Measurements from ENCODE around the gene LRRK1. TPM values are rescaled to one million over a fixed set of nuclear protein-coding genes. Genes with fewer than 3 reads are reported as not detected.

The LRRK1 gene
- total and polyA plus RNA-seq, 2 donors (not counting 1 experiment from before 2014, with no cell fraction given), result 19.8 to 53.0 TPM

GRCh38 chr15:101115786-101116680, 196.9 kb downstream of the LRRK1 start:
- Mint-ChIP-seq H3K27ac (no peak overlapping the region), H3K4me3 (no peak overlapping the region), H3K4me1 (peaks cover 12% of the 10 kb centered on the region), H3K9me3 (ENCODE audit: insufficient read depth) (no peaks in the 10 kb centered on the region), H3K27me3 (no peaks in the 10 kb centered on the region)
- WGBS (ENCODE audit: insufficient coverage), result 30% methylated on average over 14 of the region's 17 CpGs
- no peak overlapping the region for H3K9ac ChIP-seq (ENCODE audit: low read length)
- no peak overlapping the region for H3K27ac ChIP-seq (ENCODE audit: low read length in 2 of 2)
- no peaks in the 10 kb centered on the region for H3K9me3 ChIP-seq (ENCODE audit: control extremely low read depth in 1 of 3, control insufficient read depth in 2 of 3, insufficient read depth in 1 of 3, low read length in 2 of 3)
- peaks cover 0 to 6% (median 2%) of the 10 kb centered on the region in 4 experiments for H3K27me3 ChIP-seq (replicated peaks in 1 of 4; ENCODE audit: control extremely low read depth in 1 of 4, control insufficient read depth in 3 of 4, insufficient read depth in 4 of 4, low read length in 3 of 4)
- TF ChIP-seq CTCF (IDR thresholded peaks at IDR 0.05) (no peak), EZH2 (IDR thresholded peaks at IDR 0.05; ENCODE audit: borderline replicate concordance, insufficient read depth, low read depth, low read length, poor library complexity, severe bottlenecking) (no peak)
- intact Hi-C loops (cut with micrococcal nuclease), result no loop called here
- no peaks in the 10 kb centered on the region for H3K36me3 ChIP-seq (replicated peaks in 1 of 2; ENCODE audit: control extremely low read depth in 1 of 2, control insufficient read depth in 1 of 2, extremely low read depth in 1 of 2, insufficient read depth in 2 of 2, low read length in 1 of 2)
- no peaks in the 10 kb centered on the region for H4K20me1 ChIP-seq (ENCODE audit: control insufficient read depth, insufficient read depth, low read length, poor library complexity, severe bottlenecking)
- H3K4me1 ChIP-seq (ENCODE audit: control insufficient read depth in 2 of 2, insufficient read depth in 2 of 2, low read length in 2 of 2), result peaks cover 7 to 14% of the 10 kb centered on the region in 2 donors
- ATAC-seq (ENCODE audit: low read depth) (no peak), DNase-seq (no peak)
- ChIA-PET POLR2A (no interaction called here), CTCF (no interaction called here)
- H3K4me3 ChIP-seq (ENCODE audit: control extremely low read depth in 1 of 5, extremely low read depth in 1 of 5, insufficient read depth in 1 of 5, low read depth in 2 of 5, low read length in 4 of 5), result no peak overlapping the region
- H3K4me2 ChIP-seq (replicated peaks; ENCODE audit: low read depth, low read length, poor library complexity, severe bottlenecking), result peak overlapping the region; percentile 16
- no peak overlapping the region for H2AFZ ChIP-seq (ENCODE audit: insufficient read depth, low read depth, low read length, poor library complexity, severe bottlenecking)
- H3K79me2 ChIP-seq (ENCODE audit: control insufficient read depth, insufficient read depth, low read length), result peaks cover 5% of the 10 kb centered on the region

GRCh38 chr15:101116681-101116976, 197.5 kb downstream of the LRRK1 start:
- no CpG with 5 or more reads among the region's 1 CpG for WGBS (ENCODE audit: insufficient coverage)

More at GRCh38 chr15:101116681-101116976, 197.5 kb downstream of the LRRK1 start:
- TF ChIP-seq EZH2 (IDR thresholded peaks at IDR 0.05; ENCODE audit: borderline replicate concordance, insufficient read depth, low read depth, low read length, poor library complexity, severe bottlenecking) (no peak), CTCF (IDR thresholded peaks at IDR 0.05) (no peak)
- H3K27me3 ChIP-seq (replicated peaks in 1 of 4; ENCODE audit: control extremely low read depth in 1 of 4, control insufficient read depth in 3 of 4, insufficient read depth in 4 of 4, low read length in 3 of 4), result peaks cover 0 to 6% (median 2%) of the 10 kb centered on the region in 4 experiments
- H3K4me2 ChIP-seq (replicated peaks; ENCODE audit: low read depth, low read length, poor library complexity, severe bottlenecking), result no peak overlapping the region
- DNase-seq, result no peak
- ChIA-PET CTCF (no interaction called here), POLR2A (interaction anchor here (0.5 to 0.6 kb wide), 2 partner anchors 10 to 48 kb away, joined by 4 to 12 read pairs; no protein-coding TSS in a partner anchor)
- Mint-ChIP-seq H3K4me3 (no peak overlapping the region), H3K27me3 (no peaks in the 10 kb centered on the region), H3K27ac (no peak overlapping the region), H3K4me1 (peaks cover 14% of the 10 kb centered on the region), H3K9me3 (ENCODE audit: insufficient read depth) (no peaks in the 10 kb centered on the region)
- H3K9me3 ChIP-seq (ENCODE audit: control extremely low read depth in 1 of 3, control insufficient read depth in 2 of 3, insufficient read depth in 1 of 3, low read length in 2 of 3), result no peaks in the 10 kb centered on the region
- H3K36me3 ChIP-seq (replicated peaks in 1 of 2; ENCODE audit: control extremely low read depth in 1 of 2, control insufficient read depth in 1 of 2, extremely low read depth in 1 of 2, insufficient read depth in 2 of 2, low read length in 1 of 2), result no peaks in the 10 kb centered on the region
- no peak overlapping the region for H3K4me3 ChIP-seq (ENCODE audit: control extremely low read depth in 1 of 5, extremely low read depth in 1 of 5, insufficient read depth in 1 of 5, low read depth in 2 of 5, low read length in 4 of 5)
- no peak overlapping the region for H3K9ac ChIP-seq (ENCODE audit: low read length)
- no peak for ATAC-seq (ENCODE audit: low read depth)
- peaks cover 12 to 19% of the 10 kb centered on the region in 2 donors for H3K4me1 ChIP-seq (ENCODE audit: control insufficient read depth in 2 of 2, insufficient read depth in 2 of 2, low read length in 2 of 2)
- H2AFZ ChIP-seq (ENCODE audit: insufficient read depth, low read depth, low read length, poor library complexity, severe bottlenecking), result no peak overlapping the region
- intact Hi-C loops (cut with micrococcal nuclease), result no loop called here
- peaks cover 11% of the 10 kb centered on the region for H3K79me2 ChIP-seq (ENCODE audit: control insufficient read depth, insufficient read depth, low read length)
- H4K20me1 ChIP-seq (ENCODE audit: control insufficient read depth, insufficient read depth, low read length, poor library complexity, severe bottlenecking), result no peaks in the 10 kb centered on the region
- H3K27ac ChIP-seq (ENCODE audit: low read length in 2 of 2), result no peak overlapping the region
